22Rv1 (cell line): ENCODE data around the gene GARIN1A.

Experiments used
- CTCF ChIP-seq: fragments of 450-650 bp; IDR thresholded peaks from 2 replicates; pipeline ENCODE4 v1.5.1; 2017; ENCODE audit warnings: mild to moderate bottlenecking
- ZFX ChIP-seq: fragments of 450-650 bp; IDR thresholded peaks from 2 replicates; pipeline ENCODE4 v1.6.1; 2017; ENCODE audit warnings: antibody characterized with exemption, borderline replicate concordance

- TF ChIP-seq ZFX (no peak), CTCF (peak; percentile 61)
Observed at GRCh38 chr7:128666200-128666599, 5.9 kb upstream of the GARIN1A start.
